HepG2 (cell line): ENCODE results near the gene CDK2AP2. TPM values are rescaled to one million over a fixed set of nuclear protein-coding genes. Genes with fewer than 3 reads are reported as not detected.

Experiments
- CBX2 ChIP-seq, 2 experiments: fragments of 200-600 bp in 1 of 2; sonication (generic); formaldehyde crosslinking in 1 of 2; IDR thresholded peaks; 2 replicates each; pipeline versions ENCODE4 v1.7.0 to v1.8.1; 2018 to 2022; ENCODE audit warnings: low read depth in 2 of 2, low read length in 1 of 2, mild to moderate bottlenecking in 1 of 2, missing genetic modification reagents in 1 of 2
- CERS6 ChIP-seq: sonication (generic); formaldehyde crosslinking; IDR thresholded peaks from 2 replicates; pipeline ENCODE4 v1.5.0; 2020; ENCODE audit warnings: missing genetic modification reagents
- HMGXB3 ChIP-seq: sonication (generic); formaldehyde crosslinking; IDR thresholded peaks from 2 replicates; pipeline ENCODE4 v1.4.0; 2020; ENCODE audit warnings: missing genetic modification reagents, borderline replicate concordance
- HOXA3 ChIP-seq: sonication (generic); formaldehyde crosslinking; IDR thresholded peaks from 2 replicates; pipeline ENCODE4 v1.5.0; 2020; ENCODE audit warnings: missing genetic modification reagents
- KDM1A ChIP-seq: IDR thresholded peaks from 2 replicates; pipeline ENCODE4 v1.6.1; 2016; ENCODE audit warnings: missing compliant biosample characterization
- NFE2L1 ChIP-seq: sonication (generic); formaldehyde crosslinking; IDR thresholded peaks from 2 replicates; pipeline ENCODE4 v1.4.0; 2020; ENCODE audit warnings: missing genetic modification reagents, mild to moderate bottlenecking, borderline replicate concordance
- PAF1 ChIP-seq: IDR thresholded peaks from 2 replicates; pipeline ENCODE4 v1.6.1; 2016; ENCODE audit warnings: missing genetic modification reagents, missing compliant biosample characterization
- RAD51 ChIP-seq: fragments of 450-650 bp; IDR thresholded peaks from 2 replicates; pipeline ENCODE4 v1.6.1; 2016; ENCODE audit warnings: borderline replicate concordance
- RARG ChIP-seq: sonication (generic); formaldehyde crosslinking; IDR thresholded peaks from 2 replicates; pipeline ENCODE4 v1.4.0; 2020; ENCODE audit warnings: low read depth, mild to moderate bottlenecking, missing genetic modification reagents
- SCMH1 ChIP-seq: sonication (generic); formaldehyde crosslinking; IDR thresholded peaks from 2 replicates; pipeline ENCODE4 v1.9.0; 2021; ENCODE audit warnings: missing genetic modification reagents, mild to moderate bottlenecking, borderline replicate concordance
- TEAD3 ChIP-seq: optimal IDR thresholded peaks from 2 replicates; pipeline ENCODE3; 2016; ENCODE audit warnings: borderline replicate concordance
- XRCC5 ChIP-seq: fragments of 200-400 bp; formaldehyde crosslinking; optimal IDR thresholded peaks from 2 replicates; pipeline ENCODE3; 2017; ENCODE audit warnings: mild to moderate bottlenecking, low read length
- ZNF124 ChIP-seq: sonication (generic); formaldehyde crosslinking; IDR thresholded peaks from 2 replicates; pipeline ENCODE4 v1.4.0; 2020; ENCODE audit warnings: missing genetic modification reagents
- ZNF20 ChIP-seq: sonication (generic); formaldehyde crosslinking; IDR thresholded peaks from 2 replicates; pipeline ENCODE4 v1.4.0; 2020; ENCODE audit warnings: mild to moderate bottlenecking, moderate library complexity, missing genetic modification reagents
- ZNF615 ChIP-seq: sonication (generic); formaldehyde crosslinking; IDR thresholded peaks from 2 replicates; pipeline ENCODE4 v1.5.0; 2020; ENCODE audit warnings: mild to moderate bottlenecking, missing genetic modification reagents, borderline replicate concordance
- polyA plus RNA-seq, 8 experiments: library from polyadenylated mRNA; depleted of rRNA in 3 of 8; stranded (reverse) in 7 of 8; unstranded in 1 of 8; fragments of >200 nt; fragmentation: Illumina TruSeq in 4 of 8; extraction: Trizol in 4 of 8; gene quantifications; 2 replicates each; pipeline versions ENCODE4 v1.2.1 to v1.2.3, GENCODE V29; 2011 to 2016; ENCODE audit warnings: low read depth in 4 of 8, missing spikeins in 1 of 8, mixed read lengths in 1 of 8; ENCODE audit not compliant: insufficient read depth in 1 of 8
- total RNA-seq, 5 experiments: library from RNA; depleted of rRNA; stranded (reverse); fragments of >200 nt; fragmentation: Illumina TruSeq; extraction: Trizol; gene quantifications; 2 replicates each; pipeline ENCODE4 v1.2.3, GENCODE V29; 2016; ENCODE audit warnings: low read depth in 1 of 5
- TF ChIP-seq, protein P1 (sequence below): sonication (generic); formaldehyde crosslinking; IDR thresholded peaks from 2 replicates; pipeline ENCODE4 v1.4.0; 2020; ENCODE audit warnings: low read depth, missing genetic modification reagents
- TF ChIP-seq, protein P2 (sequence below): sonication (generic); formaldehyde crosslinking; IDR thresholded peaks from 2 replicates; pipeline ENCODE4 v1.4.0; 2020; ENCODE audit warnings: missing genetic modification reagents

CDK2AP2 gene
- total and polyA plus RNA-seq, 2 of the 13 experiments (the other 11 are each of a cell fraction or from before 2014, with no cell fraction given): 15.0 to 23.2 TPM

DNA sequence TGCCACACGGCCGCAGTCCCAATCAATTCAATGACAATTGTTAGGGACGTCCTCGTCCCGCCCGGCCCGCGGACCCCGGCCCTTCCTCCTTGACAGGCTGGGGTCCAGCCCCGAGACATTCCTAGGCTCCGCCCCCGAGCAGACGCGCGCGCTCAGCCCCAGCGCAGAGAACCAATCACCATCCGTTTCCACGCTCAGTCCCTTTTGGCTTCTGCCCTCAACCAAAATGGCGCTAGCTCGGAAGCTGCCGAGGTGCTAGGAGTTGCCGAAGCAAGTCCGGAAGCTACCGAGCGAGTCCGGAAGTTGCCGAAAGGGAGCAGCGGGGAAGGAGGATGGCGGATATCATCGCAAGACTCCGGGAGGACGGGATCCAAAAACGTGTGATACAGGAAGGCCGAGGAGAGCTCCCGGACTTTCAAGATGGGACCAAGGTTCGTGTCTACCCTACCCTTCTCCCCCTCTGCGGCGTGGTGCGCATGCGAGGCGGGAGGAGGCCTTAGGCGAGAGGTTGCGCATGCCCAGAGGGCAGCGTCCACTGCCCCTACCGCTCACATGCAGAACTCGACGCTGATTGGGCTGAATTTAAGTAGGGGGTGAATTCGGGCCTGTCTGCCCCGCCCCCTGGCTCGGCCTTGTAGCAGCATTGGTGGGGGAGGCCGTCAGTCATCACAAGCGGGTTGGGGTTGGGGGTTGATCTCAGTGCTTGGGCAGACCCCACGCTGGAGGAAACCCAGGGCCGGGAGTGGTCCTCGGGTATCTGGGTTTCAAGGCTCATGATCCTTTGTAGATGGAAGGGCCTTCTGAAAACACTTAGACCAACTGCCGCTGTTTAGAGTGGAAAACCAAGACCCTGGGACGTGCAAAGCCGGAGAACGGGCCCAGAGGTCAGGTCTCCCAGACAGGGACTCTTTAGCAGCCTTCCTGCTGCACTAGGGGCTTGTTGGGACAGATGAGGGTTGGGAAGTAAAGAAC is 24.8 kb downstream of the CDK2AP2 start, which contains the start of gene AIP (continued):
- peak; percentile 32 for TF ChIP-seq TEAD3 (CRISPR knock-in tag)
- no peak for TF ChIP-seq RAD51
- no peak; the same call in 1 of the 2 replicates for TF ChIP-seq NFE2L1
- TF ChIP-seq, protein P1, sequence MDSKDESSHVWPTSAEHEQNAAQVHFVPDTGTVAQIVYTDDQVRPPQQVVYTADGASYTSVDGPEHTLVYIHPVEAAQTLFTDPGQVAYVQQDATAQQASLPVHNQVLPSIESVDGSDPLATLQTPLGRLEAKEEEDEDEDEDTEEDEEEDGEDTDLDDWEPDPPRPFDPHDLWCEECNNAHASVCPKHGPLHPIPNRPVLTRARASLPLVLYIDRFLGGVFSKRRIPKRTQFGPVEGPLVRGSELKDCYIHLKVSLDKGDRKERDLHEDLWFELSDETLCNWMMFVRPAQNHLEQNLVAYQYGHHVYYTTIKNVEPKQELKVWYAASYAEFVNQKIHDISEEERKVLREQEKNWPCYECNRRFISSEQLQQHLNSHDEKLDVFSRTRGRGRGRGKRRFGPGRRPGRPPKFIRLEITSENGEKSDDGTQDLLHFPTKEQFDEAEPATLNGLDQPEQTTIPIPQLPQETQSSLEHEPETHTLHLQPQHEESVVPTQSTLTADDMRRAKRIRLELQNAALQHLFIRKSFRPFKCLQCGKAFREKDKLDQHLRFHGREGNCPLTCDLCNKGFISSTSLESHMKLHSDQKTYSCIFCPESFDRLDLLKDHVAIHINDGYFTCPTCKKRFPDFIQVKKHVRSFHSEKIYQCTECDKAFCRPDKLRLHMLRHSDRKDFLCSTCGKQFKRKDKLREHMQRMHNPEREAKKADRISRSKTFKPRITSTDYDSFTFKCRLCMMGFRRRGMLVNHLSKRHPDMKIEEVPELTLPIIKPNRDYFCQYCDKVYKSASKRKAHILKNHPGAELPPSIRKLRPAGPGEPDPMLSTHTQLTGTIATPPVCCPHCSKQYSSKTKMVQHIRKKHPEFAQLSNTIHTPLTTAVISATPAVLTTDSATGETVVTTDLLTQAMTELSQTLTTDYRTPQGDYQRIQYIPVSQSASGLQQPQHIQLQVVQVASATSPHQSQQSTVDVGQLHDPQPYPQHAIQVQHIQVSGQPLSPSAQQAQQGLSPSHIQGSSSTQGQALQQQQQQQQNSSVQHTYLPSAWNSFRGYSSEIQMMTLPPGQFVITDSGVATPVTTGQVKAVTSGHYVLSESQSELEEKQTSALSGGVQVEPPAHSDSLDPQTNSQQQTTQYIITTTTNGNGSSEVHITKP (CRISPR knock-in tag): no peak
- peak; percentile 88; the same call in 1 of the 2 replicates for TF ChIP-seq CERS6 (CRISPR knock-in tag)
- no peak for TF ChIP-seq PAF1
- peak; percentile 97 for TF ChIP-seq HOXA3
- no peak for TF ChIP-seq CBX2 (IDR thresholded peaks at IDR 0.05; ENCODE audit: low read depth, low read length)
- TF ChIP-seq CBX2 (CRISPR knock-in tag; IDR thresholded peaks at IDR 0.05; ENCODE audit: low read depth): no peak
- TF ChIP-seq HMGXB3 (CRISPR knock-in tag): peak; percentile 98
- TF ChIP-seq RARG (CRISPR knock-in tag): no peak
- TF ChIP-seq KDM1A: peak; percentile 29; the same call in 1 of the 2 replicates
- TF ChIP-seq ZNF20 (CRISPR knock-in tag): 0 out of 2 replicates have a peak, but pooled peaks have one; percentile 41
- TF ChIP-seq XRCC5: peak; percentile 61
- TF ChIP-seq ZNF615 (CRISPR knock-in tag): peak; percentile 98
- TF ChIP-seq ZNF124: peak; percentile 88; the same call in 1 of the 2 replicates
- TF ChIP-seq SCMH1 (CRISPR knock-in tag): no peak
- TF ChIP-seq, protein P2, sequence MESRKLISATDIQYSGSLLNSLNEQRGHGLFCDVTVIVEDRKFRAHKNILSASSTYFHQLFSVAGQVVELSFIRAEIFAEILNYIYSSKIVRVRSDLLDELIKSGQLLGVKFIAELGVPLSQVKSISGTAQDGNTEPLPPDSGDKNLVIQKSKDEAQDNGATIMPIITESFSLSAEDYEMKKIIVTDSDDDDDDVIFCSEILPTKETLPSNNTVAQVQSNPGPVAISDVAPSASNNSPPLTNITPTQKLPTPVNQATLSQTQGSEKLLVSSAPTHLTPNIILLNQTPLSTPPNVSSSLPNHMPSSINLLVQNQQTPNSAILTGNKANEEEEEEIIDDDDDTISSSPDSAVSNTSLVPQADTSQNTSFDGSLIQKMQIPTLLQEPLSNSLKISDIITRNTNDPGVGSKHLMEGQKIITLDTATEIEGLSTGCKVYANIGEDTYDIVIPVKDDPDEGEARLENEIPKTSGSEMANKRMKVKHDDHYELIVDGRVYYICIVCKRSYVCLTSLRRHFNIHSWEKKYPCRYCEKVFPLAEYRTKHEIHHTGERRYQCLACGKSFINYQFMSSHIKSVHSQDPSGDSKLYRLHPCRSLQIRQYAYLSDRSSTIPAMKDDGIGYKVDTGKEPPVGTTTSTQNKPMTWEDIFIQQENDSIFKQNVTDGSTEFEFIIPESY (CRISPR knock-in tag): 0 out of 2 replicates have a peak, but pooled peaks have one; percentile 37
